ENCODE data around the gene TNFSF13.

DNA sequence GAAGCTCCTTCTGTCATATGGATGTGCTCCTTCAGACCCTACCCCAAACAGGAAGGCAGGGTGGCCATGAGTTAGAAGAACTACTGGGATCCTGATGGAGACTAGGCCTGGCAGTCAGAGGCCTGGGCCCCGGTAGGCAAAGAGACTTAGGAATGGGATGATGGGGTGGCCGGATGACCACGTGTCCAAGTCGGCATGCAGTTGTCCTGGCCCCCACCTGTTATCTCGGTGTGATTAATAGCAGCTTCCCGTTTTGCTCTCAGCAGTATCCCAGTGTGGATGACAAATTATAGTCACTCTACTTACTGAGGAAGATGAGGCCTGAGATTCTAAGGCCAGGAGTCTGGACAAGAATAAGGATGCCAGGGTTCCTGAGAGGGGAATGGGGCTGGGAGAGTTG is 8.2 kb upstream of the TNFSF13 start:
- TF ChIP-seq POLR2AphosphoS5 (IDR thresholded peaks at IDR 0.05; ENCODE audit: borderline replicate concordance, low read depth, low read length) (no peak), EZH2 (IDR thresholded peaks at IDR 0.05) (no peak)

Data from SK-N-MC (cell line).